KMS-11 (cell line): Measurements from ENCODE around the gene SEMA3C.

ENCODE experiments used
- H2AFZ ChIP-seq: fragments of 200-600 bp; sonication (generic); 2 replicates; pipeline ENCODE4 v1.6.1; 2016; ENCODE audit warnings: antibody characterized with exemption, mixed run types, low read depth
- H3K27ac ChIP-seq: fragments of 200-600 bp; sonication (generic); 2 replicates; pipeline ENCODE4 v1.6.1; 2016; ENCODE audit warnings: mild to moderate bottlenecking, mixed run types
- H3K27me3 ChIP-seq: fragments of 200-600 bp; sonication (generic); 2 replicates; pipeline ENCODE4 v1.6.1; 2017; ENCODE audit warnings: mild to moderate bottlenecking, low read depth, mixed run types, moderate library complexity; ENCODE audit not compliant: insufficient read depth
- H3K36me3 ChIP-seq: fragments of 200-600 bp; sonication (generic); 2 replicates; pipeline ENCODE4 v1.6.1; 2017; ENCODE audit warnings: mild to moderate bottlenecking, mixed run types; ENCODE audit not compliant: insufficient read depth
- H3K4me1 ChIP-seq: fragments of 200-600 bp; sonication (generic); 2 replicates; pipeline ENCODE4 v1.6.1; 2016; ENCODE audit warnings: mild to moderate bottlenecking, low read depth, mixed run types; ENCODE audit not compliant: poor library complexity, severe bottlenecking
- H3K4me2 ChIP-seq: fragments of 200-600 bp; sonication (generic); 2 replicates; pipeline ENCODE4 v1.7.0; 2016; ENCODE audit warnings: mild to moderate bottlenecking, mixed run types
- H3K4me3 ChIP-seq: fragments of 200-600 bp; sonication (generic); IDR thresholded peaks from 2 replicates; pipeline ENCODE4 v1.6.1; 2017; ENCODE audit warnings: low read depth, low read length, mixed read lengths; ENCODE audit not compliant: insufficient read depth
- H3K79me2 ChIP-seq: fragments of 200-600 bp; sonication (generic); 2 replicates; pipeline ENCODE4 v1.6.1; 2016; ENCODE audit warnings: low read depth, mixed run types; ENCODE audit not compliant: insufficient read depth
- H3K9ac ChIP-seq: fragments of 200-600 bp; sonication (generic); 2 replicates; pipeline ENCODE4 v1.6.1; 2016; ENCODE audit warnings: mild to moderate bottlenecking, mixed run types
- H4K20me1 ChIP-seq: fragments of 200-600 bp; sonication (generic); 2 replicates; pipeline ENCODE4 v1.6.1; 2016; ENCODE audit warnings: mild to moderate bottlenecking, mixed run types; ENCODE audit not compliant: insufficient read depth
- CTCF ChIP-seq: fragments of 200-600 bp; sonication (generic); conservative IDR thresholded peaks from 2 replicates; pipeline ENCODE4 v1.6.1; 2017; ENCODE audit warnings: low read depth, mild to moderate bottlenecking, antibody characterized with exemption, low read length, moderate library complexity, mixed read lengths

SEMA3C gene

DNA sequence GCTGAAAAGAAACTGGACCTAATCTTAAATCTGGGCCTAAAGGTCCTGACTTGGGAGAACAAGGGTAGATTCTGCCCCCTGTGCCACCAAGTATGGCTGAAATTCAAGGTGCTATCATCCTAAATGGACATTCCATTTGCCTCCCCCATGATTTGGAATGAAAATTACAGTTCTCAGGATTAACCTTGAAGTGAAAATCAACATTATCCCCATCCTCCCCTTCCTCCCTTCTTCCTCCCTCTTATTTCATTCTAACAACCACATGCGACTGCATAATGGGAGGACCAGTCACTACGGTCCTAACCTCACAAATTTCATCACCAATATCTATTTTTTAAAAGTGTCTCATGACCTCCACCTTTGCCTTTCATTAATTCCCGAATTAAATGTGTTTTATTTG, 62.1 kb downstream of the SEMA3C start:
- Histone ChIP-seq H3K4me3 (no peak overlapping the region), H3K36me3 (no peaks in the 10 kb centered on the region), H3K27ac (no peak overlapping the region), H2AFZ (no peak overlapping the region), H3K4me1 (peaks cover 8% of the 10 kb centered on the region), H4K20me1 (no peaks in the 10 kb centered on the region), H3K79me2 (no peaks in the 10 kb centered on the region), H3K27me3 (no peaks in the 10 kb centered on the region), H3K4me2 (no peak overlapping the region), H3K9ac (no peak overlapping the region)
- no peak for TF ChIP-seq CTCF

GRCh38 chr7:80851896-80852476, 66.9 kb downstream of the SEMA3C start:
- Histone ChIP-seq H3K4me1 (no peaks in the 10 kb centered on the region), H4K20me1 (no peaks in the 10 kb centered on the region), H3K36me3 (no peaks in the 10 kb centered on the region), H3K27ac (no peak overlapping the region), H3K79me2 (no peaks in the 10 kb centered on the region), H3K9ac (no peak overlapping the region), H3K4me2 (no peak overlapping the region), H3K4me3 (no peak overlapping the region), H2AFZ (no peak overlapping the region), H3K27me3 (no peaks in the 10 kb centered on the region)
- TF ChIP-seq CTCF, result no peak

- no peaks in the 10 kb centered on the region for H3K27me3 ChIP-seq
- H3K27ac ChIP-seq, result no peak overlapping the region
- no peaks in the 10 kb centered on the region for H3K4me1 ChIP-seq
- TF ChIP-seq CTCF, result no peak
- no peaks in the 10 kb centered on the region for H4K20me1 ChIP-seq
- no peaks in the 10 kb centered on the region for H3K36me3 ChIP-seq
- H2AFZ ChIP-seq, result no peak overlapping the region
- no peak overlapping the region for H3K4me2 ChIP-seq
- no peak overlapping the region for H3K9ac ChIP-seq
- H3K4me3 ChIP-seq, result no peak overlapping the region
- no peaks in the 10 kb centered on the region for H3K79me2 ChIP-seq
These were observed 70.0 kb downstream of the SEMA3C start for GRCh38 chr7:80848841-80849240.

GRCh38 chr7:80847895-80848294, 71.0 kb downstream of the SEMA3C start:
- no peak overlapping the region for H3K9ac ChIP-seq
- TF ChIP-seq CTCF, result no peak

GRCh38 chr7:80847027-80847426, 71.8 kb downstream of the SEMA3C start:
- no peak overlapping the region for H3K4me3 ChIP-seq
- H2AFZ ChIP-seq, result no peak overlapping the region
- H3K27me3 ChIP-seq, result no peaks in the 10 kb centered on the region
- no peaks in the 10 kb centered on the region for H3K4me1 ChIP-seq
- TF ChIP-seq CTCF, result no peak
- H3K79me2 ChIP-seq, result no peaks in the 10 kb centered on the region
- H3K27ac ChIP-seq, result no peak overlapping the region
- H3K4me2 ChIP-seq, result no peak overlapping the region
- no peaks in the 10 kb centered on the region for H4K20me1 ChIP-seq
- H3K9ac ChIP-seq, result no peak overlapping the region
- no peaks in the 10 kb centered on the region for H3K36me3 ChIP-seq

More at GRCh38 chr7:80847895-80848294, 71.0 kb downstream of the SEMA3C start:
- Histone ChIP-seq H3K27me3 (no peaks in the 10 kb centered on the region), H3K79me2 (no peaks in the 10 kb centered on the region), H4K20me1 (no peaks in the 10 kb centered on the region), H3K27ac (no peak overlapping the region), H3K4me3 (no peak overlapping the region), H2AFZ (no peak overlapping the region), H3K4me2 (no peak overlapping the region), H3K4me1 (no peaks in the 10 kb centered on the region), H3K36me3 (no peaks in the 10 kb centered on the region)
